ENCODE data around the gene PPARD. TPM values are rescaled to one million over a fixed set of nuclear protein-coding genes. Genes with fewer than 3 reads are reported as not detected.

Gene PPARD
- total RNA-seq, 4 donors from 2014 or later = 6.3 to 16.7 (median 12.0) TPM

- Histone ChIP-seq H3K9me3 (no peaks in the 10 kb centered on the region), H3K27ac (no peak overlapping the region), H3K4me1 (peaks cover 8 to 14% of the 10 kb centered on the region in 2 donors), H3K27me3 (no peaks in the 10 kb centered on the region), H3K36me3 (no peaks in the 10 kb centered on the region), H3K4me3 (no peak overlapping the region)
- DNase-seq (no peak), ATAC-seq (no peak)
- intact Hi-C loops (cut with DNase I; ENCODE audit: low total_unique reads) (no loop called here), in situ Hi-C loops (cut with MboI; ENCODE audit: low sequenced_read_pairs in 4 of 4) (no loop called here)
- TF ChIP-seq, protein P1, sequence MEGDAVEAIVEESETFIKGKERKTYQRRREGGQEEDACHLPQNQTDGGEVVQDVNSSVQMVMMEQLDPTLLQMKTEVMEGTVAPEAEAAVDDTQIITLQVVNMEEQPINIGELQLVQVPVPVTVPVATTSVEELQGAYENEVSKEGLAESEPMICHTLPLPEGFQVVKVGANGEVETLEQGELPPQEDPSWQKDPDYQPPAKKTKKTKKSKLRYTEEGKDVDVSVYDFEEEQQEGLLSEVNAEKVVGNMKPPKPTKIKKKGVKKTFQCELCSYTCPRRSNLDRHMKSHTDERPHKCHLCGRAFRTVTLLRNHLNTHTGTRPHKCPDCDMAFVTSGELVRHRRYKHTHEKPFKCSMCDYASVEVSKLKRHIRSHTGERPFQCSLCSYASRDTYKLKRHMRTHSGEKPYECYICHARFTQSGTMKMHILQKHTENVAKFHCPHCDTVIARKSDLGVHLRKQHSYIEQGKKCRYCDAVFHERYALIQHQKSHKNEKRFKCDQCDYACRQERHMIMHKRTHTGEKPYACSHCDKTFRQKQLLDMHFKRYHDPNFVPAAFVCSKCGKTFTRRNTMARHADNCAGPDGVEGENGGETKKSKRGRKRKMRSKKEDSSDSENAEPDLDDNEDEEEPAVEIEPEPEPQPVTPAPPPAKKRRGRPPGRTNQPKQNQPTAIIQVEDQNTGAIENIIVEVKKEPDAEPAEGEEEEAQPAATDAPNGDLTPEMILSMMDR (IDR thresholded peaks at IDR 0.05 in 4 of 5, conservative IDR thresholded peaks at IDR 0.05 in 1 of 5) = no peak
- no peak for TF ChIP-seq POLR2A (IDR thresholded peaks at IDR 0.05)
These were observed 39.7 kb downstream of the PPARD start for GRCh38 chr6:35382015-35382414.

GRCh38 chr6:35385457-35386202 is 43.3 kb downstream of the PPARD start:
- in situ Hi-C loops (cut with MboI; ENCODE audit: low sequenced_read_pairs in 4 of 4) = no loop called here
- Histone ChIP-seq H3K27ac (no peak overlapping the region), H3K27me3 (no peaks in the 10 kb centered on the region), H3K4me1 (peaks cover 5 to 14% of the 10 kb centered on the region in 2 donors), H3K4me3 (no peak overlapping the region), H3K9me3 (no peaks in the 10 kb centered on the region), H3K36me3 (no peaks in the 10 kb centered on the region)
- TF ChIP-seq, protein P1 (IDR thresholded peaks at IDR 0.05 in 4 of 5, conservative IDR thresholded peaks at IDR 0.05 in 1 of 5) = no peak
- no peak for TF ChIP-seq POLR2A (IDR thresholded peaks at IDR 0.05)
- intact Hi-C loops (cut with DNase I; ENCODE audit: low total_unique reads) = no loop called here
- ATAC-seq (no peak), DNase-seq (no peak)

- H3K9me3 ChIP-seq = no peaks in the 10 kb centered on the region
- ATAC-seq (no peak), DNase-seq (no peak)
- intact Hi-C loops (cut with DNase I; ENCODE audit: low total_unique reads) (no loop called here), in situ Hi-C loops (cut with MboI; ENCODE audit: low sequenced_read_pairs in 4 of 4) (no loop called here)
- H3K4me1 ChIP-seq = peaks cover 12 to 13% of the 10 kb centered on the region in 2 donors
- TF ChIP-seq POLR2A (IDR thresholded peaks at IDR 0.05) = no peak
- TF ChIP-seq, protein P1 (IDR thresholded peaks at IDR 0.05 in 4 of 5, conservative IDR thresholded peaks at IDR 0.05 in 1 of 5) = no peak
- H3K27ac ChIP-seq = no peak overlapping the region
- no peaks in the 10 kb centered on the region for H3K27me3 ChIP-seq
- no peak overlapping the region for H3K4me3 ChIP-seq
- no peaks in the 10 kb centered on the region for H3K36me3 ChIP-seq
These were observed 44.6 kb downstream of the PPARD start for GRCh38 chr6:35386989-35387388.

DNA sequence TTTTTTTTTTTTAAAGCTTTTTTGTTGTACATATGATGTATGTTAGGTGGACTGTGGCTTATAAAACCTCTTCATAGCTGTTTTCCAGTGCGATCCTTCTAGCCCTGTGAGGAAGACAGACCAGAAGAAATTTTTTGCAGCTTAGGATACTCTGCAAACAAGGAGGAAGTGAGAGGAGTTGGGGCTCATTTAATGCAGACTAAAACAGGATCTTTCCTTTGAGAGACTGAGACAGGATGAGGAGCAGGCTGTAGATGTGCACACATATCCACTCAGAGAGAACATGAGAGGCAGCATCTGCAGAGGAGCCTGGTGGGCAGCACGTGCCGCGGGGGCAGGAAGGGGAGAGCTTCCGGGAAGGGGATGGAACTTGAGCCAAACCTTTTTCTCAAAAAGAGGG is 45.7 kb downstream of the PPARD start:
- H3K36me3 ChIP-seq = no peaks in the 10 kb centered on the region
- no peak overlapping the region for H3K4me3 ChIP-seq
- H3K27ac ChIP-seq = no peak overlapping the region
- ATAC-seq (no peak), DNase-seq (no peak)
- in situ Hi-C loops (cut with MboI; ENCODE audit: low sequenced_read_pairs in 4 of 4) = no loop called here
- intact Hi-C loops (cut with DNase I; ENCODE audit: low total_unique reads) = no loop called here
- no peaks in the 10 kb centered on the region for H3K9me3 ChIP-seq
- TF ChIP-seq, protein P1 (IDR thresholded peaks at IDR 0.05 in 4 of 5, conservative IDR thresholded peaks at IDR 0.05 in 1 of 5) = no peak
- no peak for TF ChIP-seq POLR2A (IDR thresholded peaks at IDR 0.05)
- H3K4me1 ChIP-seq = peaks cover 21 to 22% of the 10 kb centered on the region in 2 donors
- H3K27me3 ChIP-seq = no peaks in the 10 kb centered on the region

All from gastrocnemius medialis (tissue), 4 donors.